TTC549 (cell line): ENCODE results near the gene TSHZ2.
"Not testable (repeated sequence)": the region's sequence is repeated elsewhere in the genome, so short reads cannot be mapped to it uniquely, and the experiment has no call there.

ENCODE experiments used
- FAIRE-seq: peaks from 2 replicates; lab custom pipeline; 2012; peaks lifted over from hg19 to GRCh38; lab: Jason Lieb, UNC

Gene TSHZ2

DNA sequence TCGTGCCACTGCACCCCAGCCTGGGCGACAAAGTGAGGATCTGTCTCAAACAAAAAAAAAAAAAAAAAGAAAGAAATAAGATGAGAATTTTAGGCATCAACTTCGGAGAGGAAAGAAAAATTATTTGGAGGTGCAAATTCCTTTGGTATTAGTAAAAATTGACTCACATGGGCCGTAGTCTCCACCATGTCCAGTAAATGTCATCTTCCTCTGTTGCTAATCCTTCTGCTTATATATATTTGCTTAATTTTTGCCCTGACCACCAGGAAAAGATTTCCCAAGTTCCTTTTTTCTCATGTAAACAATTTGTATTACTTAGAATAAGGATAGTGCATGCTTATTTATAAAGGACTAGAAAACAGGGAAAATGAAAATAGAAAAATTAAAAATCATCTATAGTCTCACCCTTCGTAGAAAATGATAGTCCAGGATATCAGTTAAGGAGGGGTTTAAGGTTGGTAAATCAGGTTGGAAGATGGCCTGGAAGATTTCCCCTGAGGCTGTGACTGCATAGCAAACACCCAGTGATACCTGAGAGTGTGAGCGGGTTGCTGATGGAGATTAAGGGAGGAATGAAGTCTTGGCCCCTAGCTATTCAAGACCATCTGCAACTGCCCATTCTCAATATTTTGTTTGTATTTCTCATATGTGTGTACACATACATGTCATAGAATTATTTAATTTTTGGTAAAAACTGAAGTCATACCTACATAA is 380.7 kb downstream of the TSHZ2 start:
- no peak for FAIRE-seq

DNA sequence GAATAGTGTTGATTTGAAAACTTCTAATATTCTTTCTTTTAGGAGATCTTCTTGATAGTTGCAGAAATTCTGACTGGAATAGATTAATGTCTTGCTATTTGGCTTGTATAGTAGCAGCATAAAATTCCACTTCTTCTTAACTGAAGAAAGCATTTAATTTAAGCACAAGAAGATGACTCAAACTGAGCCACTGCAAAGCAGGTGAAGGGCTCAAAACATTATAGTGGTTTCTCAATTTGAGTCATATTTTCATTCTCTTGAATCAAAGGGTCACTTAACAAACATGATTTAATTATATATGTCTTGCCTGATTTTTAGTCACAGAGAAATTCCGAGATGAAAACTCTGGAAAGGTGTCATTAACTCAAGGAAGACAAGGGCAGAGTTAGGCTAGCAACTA is 382.2 kb downstream of the TSHZ2 start:
- FAIRE-seq, result no peak

DNA sequence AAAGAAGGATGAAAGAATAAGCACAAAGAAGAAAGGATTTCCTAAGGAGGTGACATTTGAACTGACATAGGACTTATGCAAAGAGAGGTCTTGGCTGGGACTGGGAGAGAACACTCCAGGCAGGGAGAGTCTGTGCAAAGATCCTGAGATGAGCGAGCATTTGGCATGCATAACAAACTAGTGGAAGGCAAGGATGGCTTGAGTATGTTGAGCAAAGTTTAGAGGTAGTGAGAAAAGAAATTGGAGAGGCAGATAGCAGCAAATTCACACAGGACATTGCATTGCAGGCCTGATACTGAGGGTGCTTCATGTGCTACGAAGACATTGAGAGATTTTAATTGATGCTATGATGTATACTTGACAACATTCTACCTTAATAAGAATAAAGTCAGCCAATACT is 383.6 kb downstream of the TSHZ2 start:
- FAIRE-seq, result no peak

DNA sequence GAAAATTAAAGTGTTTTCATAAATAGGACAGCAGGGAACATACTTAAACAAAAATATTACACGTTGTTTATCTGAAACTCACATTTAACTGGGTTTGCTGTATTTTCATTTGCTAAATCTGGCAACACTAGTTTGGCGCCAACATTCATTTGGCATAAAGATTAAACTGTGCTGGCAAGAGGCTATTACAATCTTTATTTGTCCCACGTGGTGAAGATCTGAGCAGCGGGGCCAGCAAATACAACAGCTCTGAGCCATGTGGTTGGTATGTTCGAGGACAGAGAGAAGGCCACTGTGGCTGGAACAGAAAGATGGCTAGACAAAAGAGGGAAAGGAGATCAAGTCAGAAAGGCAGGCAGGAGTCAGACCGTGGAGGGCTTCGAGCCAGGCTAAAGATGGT is 387.3 kb downstream of the TSHZ2 start:
- no peak for FAIRE-seq

DNA sequence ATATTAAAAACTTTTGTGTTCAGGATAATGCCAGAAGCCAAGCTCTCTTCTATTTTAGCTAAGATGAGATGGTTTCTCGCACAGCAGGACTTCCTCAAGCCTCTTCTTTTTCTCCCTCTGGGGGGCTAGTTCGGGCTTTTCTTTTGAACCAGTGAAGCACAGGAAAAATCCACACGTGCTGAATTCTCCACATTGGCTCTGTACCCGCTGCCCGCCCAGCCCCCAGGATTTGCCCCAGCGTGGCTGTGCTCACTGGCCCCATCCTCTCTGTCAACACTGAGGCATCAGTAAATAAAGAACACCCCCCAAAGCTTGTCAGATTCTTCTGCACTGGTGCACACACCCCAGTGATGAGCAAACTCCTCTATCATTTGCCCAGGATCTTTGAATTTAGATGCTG is 388.7 kb downstream of the TSHZ2 start:
- no peak for FAIRE-seq

DNA sequence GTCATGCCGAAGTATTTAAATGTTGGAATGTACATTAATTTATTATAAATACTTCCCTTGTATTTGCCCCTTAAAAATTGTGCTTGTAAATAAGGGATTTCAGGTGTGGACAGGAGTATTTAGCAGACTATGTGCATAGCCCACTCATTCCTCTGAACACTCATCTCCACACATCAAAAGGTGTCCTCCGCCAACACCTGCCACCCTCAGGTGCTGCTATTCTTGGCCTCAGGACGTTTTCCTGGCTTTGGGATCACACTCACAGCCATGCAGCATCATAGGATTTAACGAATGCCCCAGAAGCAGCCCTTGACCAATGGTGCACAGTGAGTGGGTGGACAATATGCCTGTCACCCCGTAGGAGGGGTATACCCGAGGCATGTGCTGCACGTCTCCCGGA is 390.6 kb downstream of the TSHZ2 start:
- no peak for FAIRE-seq

DNA sequence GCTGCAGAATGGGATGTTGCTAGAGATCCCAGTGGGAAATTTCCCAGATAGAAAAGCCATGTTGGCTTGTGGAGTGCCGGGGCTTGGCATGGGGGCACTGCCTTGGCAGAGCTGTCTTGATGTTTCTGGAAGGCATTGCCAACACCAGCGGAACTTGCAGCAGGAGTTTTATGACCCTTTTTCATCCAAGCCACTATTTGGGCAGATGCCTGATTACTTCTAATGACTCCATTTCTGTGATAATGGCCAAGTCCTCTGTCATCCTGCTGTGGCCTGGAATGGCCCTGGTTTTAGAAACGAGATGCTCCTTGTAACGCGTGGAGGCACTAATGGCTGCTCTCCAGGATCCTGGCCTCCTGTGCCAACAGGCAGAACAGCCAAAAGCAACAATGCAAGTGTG is 392.5 kb downstream of the TSHZ2 start:
- FAIRE-seq, result no peak

DNA sequence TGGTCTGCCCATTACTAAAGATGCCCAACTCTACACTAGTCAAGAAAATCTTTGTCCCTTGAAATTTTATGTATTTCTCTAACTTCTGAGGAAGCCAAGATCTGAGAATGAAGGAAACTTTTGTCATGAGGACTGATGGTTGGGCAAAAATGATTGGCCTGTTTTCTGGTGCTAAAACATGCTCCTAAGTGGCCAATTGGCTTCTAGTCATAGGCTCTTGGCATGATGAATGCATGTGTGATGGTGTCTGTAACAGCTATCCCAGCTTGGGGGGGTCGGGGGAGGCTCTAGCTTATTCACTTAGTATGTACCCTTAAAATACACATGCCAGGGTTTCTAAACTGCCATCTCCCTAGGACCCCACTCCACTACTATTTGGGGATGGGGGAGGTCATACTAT is 392.9 kb downstream of the TSHZ2 start:
- no peak for FAIRE-seq

DNA sequence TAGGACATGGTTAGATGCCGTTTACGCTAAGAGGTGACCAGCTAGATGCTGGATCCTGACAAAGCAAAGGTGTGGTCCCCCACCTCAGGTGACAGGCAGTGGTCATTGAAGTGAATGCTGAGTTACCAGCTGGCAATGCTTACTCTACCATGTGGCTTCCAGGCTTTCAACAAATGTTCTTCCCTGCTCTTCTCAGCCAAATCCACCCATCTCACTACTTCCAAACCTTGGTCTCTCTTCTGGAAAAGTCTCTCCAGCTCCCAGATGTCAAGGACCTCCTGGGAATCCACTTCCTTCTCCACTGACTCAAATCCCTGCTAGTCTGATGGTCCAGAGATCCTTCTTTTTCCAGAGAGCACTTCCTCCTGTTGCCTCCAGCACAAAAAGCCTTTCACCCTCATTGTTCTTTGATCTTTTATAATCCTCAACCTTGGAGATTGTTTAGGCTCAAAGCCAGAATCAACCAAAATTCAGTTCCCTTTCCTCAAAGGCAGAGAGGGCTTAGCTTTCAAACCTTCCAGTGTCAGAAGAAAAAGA is 393.4 kb downstream of the TSHZ2 start:
- no peak for FAIRE-seq

DNA sequence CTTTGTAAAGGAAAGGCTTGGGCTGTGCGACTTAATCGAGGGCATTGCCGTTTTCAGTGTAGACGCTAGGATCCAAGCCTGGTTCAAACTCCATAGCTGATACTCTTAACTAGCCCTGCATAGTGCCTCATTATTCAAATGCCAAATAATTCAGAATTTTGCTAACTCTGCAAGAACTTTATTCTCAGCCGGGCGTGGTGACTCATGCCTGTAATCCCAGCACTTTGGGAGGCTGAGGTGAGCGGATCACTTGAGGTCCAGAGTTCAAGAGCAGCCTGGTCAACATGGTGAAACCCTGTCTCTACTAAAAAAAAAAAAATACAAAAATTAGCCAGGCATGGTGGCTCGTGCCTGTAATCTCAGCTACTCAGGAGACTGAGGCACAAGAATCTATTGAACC is 394.8 kb downstream of the TSHZ2 start:
- FAIRE-seq, result not testable (repeated sequence)

DNA sequence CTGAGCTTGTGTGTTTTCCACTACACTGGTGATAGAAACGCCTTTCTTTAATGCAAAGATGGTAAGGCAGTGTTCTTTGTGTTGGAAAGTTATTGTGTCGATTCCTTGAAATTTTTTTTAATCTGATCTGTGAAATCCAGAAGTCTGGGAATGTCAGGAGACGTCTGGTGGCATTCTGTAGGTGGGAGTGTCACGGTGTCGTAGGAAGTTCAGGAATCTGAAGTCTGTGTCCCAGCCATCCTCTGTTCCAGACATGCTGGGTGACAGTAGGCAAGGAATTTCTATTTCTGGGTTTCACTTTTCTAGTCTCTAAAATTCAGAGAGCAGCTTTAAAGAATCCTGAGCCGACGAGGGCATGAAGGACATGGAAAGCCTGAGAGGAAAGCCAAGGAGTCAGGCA is 397.7 kb downstream of the TSHZ2 start:
- no peak for FAIRE-seq

DNA sequence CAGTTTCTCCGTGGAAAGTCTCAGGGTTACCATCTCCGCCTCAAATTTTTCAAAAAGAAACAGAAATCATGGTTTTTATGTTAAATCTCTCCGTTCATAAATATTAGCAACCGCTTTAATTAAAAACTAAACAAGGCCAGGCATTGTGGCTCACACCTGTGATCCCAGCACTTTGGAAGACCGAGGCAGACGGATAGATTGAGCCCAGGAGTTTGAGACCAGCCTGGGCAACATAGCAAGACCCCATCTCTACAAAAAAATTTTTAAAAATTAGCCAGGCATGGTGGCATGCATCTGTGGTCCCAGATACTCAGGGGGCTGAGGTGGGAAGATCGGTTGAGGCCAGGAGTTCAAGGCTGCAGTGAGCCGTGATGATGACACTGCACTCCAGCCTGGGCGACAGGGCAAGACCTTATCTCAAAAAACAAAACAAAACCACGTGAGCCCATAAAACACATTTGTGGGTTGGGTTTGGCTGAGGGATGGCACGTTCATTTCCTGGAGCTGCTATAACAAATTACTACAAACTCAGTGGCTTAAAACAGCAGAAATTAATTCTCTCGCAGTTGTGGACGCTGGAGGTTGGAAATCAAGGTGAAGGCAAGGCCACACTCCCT is 398.3 kb downstream of the TSHZ2 start:
- FAIRE-seq, result no peak

DNA sequence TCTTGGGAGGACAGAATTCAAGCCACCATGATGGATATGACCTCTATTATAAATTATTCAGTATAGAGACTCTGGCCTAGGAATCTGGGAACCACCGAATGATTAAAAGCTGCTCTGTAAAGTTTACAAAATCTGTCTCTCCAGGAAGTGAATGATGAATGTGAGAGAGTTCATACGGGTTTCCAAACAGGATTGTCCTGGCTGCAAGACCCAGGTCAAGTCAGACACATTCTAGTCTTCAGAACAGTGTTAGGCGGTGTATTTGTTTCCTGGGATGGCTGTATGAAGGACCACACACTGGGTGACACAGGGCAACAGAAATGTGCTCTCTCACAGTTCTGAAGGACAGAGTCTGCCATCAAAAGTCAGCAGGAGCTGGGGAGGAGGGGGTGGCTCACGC is 399.1 kb downstream of the TSHZ2 start:
- no peak for FAIRE-seq

DNA sequence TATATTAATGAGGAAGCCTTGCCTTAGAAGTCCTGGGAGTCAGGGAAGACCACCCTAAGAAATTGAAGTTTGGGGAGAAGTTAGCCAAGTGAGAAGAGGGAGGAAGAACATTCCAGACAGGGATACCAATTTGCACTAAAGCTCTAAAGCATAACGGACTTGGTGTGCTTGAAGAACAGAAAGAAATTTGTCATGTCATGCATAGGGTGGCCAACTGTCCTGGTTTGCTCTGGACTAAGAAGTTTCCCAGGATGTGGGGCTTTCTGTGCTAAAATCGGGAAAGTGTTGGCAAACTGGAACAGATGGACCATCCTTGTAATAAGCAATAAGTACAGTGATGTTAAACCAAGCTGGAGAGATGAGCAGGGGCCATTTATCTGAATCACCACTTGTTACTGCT is 403.9 kb downstream of the TSHZ2 start:
- no peak for FAIRE-seq

DNA sequence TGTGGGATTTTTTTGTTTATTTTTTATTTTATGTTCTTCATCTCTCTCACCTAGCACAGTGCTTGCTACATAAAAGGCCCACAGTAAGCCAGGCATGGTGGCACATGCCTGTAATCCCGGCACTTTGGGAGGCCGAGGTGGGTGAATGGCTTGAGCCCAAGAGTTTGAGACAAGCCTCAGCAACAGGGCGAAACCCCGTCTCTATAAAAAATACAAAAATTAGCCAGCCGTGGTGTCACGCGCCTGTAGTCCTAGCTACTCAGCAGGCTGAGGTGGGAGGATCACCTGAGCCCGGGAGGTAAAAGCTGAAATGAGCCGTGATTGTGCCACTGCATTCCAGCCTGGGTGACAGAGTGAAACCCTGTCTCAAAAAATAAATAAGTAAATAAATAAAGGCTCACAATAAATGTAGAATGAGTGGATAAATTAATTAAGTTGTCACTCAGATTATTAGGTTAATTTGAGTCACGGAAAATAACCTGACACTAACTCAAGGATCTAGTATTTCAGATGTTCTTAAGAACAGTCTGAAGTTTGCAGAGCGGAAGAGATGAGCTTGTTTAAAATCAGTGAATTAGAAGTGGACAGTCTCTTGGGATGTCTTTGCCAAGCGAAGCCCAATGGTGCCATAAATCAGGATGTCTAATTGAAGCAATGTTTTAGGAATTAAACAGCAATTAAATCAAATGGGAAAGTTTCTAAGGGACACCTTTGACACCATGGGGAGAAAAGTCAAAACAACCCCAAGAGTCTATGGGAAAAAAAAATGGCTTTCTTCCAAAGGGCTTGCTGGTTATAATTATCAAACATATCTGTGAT is 407.1 kb downstream of the TSHZ2 start:
- FAIRE-seq, result no peak

DNA sequence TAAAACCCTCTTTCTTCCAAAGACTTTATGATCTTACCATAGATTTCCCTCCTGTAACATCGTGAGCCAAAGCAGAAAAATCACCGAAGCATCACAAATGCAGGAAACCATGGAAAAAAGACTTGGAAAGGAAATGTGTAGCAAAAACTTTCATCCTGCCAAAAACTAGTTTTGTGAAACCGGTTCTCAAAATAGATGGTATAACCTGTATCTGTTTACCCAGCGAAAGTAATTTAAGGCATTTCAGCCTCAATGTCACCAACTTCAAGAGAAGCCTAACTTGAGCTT is 407.6 kb downstream of the TSHZ2 start:
- FAIRE-seq, result no peak

DNA sequence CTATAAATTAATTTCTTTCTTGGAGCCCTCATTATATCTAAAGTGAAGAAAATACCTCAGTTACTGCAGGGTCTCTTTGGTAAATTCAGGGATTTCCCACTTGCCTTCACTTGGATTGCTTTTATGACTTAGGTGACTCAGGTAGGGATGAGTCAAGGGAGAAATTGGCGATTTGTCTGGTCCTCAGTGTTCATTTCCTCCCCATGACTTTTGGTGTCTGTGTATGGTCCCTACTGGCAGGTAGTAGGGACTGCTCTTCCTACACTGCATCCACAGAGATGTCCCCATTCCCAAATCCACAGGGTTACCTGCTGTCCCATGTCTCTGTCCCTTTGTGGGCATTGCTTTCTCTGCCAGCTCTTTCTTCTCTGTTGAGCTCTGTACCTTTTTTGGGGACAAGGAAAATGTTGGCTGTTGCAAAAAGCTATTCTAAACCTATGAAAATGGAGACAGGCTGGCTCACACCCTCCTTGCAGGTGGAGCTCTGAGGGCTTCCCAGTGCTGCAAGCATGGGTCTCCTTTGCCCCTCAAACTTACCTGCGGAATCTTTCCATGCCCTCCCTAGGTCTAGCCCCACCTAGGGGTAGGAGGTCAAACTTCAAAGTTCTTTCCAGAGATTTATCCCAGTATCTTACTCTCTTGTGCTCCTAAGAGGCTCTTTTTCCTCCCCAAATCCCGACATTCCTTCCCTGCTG is 409.6 kb downstream of the TSHZ2 start:
- FAIRE-seq, result no peak

DNA sequence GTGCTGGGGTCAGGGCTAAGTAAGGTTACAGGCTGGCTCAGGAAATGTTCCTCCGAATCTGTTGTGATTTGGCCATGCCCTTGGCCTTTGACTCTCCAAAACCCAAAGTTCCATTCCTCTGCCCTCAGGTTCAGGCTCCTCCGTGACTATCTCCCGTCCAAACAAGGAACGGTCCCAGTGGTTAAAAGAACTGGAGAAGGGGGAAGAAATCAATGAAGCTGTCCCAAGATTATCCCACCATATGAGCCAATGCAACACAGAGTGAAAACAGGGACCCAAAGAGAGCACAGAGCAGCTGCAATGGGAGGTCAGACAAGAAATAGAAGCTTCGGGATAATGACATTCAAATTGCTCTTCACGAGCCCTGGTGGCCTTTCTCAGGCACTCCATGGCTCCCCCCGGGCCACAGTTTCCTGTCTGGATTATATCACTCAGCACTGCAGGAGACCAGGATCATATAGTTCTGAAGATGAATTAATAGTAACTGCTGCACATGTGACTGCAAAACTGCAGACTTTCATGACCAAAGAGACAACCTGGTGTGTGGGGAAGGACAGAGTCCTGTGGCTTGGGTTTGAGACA is 410.2 kb downstream of the TSHZ2 start:
- no peak for FAIRE-seq

DNA sequence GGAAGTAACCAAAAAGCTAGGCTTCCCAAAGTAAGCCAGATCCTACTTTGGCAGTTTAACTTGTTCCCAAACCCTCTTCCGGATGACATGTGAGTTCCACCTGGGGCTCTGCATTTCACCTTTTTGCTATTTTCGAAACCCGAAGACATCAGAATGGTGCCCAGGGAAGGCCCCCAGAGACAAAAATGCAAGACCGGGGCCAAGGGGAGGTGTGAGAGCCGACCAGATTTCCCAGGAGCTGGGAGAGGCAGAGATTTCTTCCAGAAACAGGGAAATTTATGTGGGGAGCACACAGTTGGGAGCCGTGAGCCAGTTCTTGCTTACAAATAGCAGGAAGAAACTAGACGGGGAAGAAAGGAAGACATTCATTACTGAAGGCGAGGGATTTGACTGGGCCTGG is 411.8 kb downstream of the TSHZ2 start:
- no peak for FAIRE-seq

DNA sequence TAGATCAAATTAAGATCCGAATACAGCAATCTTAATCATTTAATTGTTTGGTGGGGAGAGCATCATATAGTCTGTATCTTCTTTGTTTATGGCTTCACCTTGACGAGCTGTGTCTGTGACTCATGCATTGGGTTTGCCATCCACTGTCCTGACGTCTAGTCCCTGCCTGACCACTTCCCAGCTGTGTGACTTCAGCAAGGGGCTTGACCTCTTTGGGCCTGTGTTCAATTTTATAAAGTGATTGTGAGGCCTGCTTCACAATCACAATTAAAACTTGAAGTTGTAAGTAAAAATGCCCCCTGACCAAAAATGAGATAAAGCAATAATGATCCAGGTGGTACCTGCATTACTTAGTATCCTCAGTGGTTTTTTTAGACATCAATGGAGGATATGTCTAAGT is 412.2 kb downstream of the TSHZ2 start:
- FAIRE-seq, result no peak

DNA sequence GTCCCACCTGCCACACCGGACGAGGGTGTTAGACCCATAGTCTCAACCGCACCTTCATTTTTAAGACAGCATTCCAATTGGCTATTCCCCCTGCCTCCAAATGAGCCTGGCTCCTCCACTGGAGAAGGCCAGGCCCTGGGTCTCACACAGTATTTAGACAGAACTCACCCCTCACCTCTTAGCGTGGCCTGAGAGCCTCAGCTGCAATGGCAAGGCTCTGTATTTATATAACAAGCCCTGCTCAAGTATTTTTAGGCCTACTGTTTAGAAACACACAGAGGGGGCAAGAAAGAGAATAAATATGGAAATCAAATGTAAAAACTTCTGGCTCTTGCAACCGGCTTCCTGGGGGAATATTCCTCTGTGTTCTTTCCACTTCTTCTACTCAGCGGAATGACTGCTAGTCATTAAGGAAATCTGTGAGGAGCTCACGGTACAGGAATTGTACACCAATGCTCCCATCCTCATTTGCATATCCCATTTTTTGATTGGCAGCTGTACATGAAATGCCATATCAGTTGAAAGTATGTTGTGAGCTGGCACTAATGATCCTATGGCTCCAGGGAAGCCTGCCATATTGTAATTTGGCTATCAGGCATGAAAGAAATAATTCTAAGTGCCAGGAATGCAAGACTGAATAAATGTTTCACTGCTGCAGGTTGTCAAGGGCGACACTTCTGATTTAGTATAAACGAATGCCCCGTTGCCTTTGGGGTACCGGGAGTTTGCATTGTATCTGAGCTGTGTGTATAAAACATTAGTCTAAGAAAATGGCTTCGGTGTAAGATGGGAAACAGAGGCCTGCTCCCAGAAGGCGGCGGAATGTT is 414.0 kb downstream of the TSHZ2 start:
- FAIRE-seq, result no peak
